ENCODE data around the gene SDCBP2. TPM values are rescaled to one million over a fixed set of nuclear protein-coding genes. Genes with fewer than 3 reads are reported as not detected.

The SDCBP2 gene
- total and polyA plus RNA-seq, 2 experiments from 2014 or later = 4.2 to 5.5 TPM

DNA sequence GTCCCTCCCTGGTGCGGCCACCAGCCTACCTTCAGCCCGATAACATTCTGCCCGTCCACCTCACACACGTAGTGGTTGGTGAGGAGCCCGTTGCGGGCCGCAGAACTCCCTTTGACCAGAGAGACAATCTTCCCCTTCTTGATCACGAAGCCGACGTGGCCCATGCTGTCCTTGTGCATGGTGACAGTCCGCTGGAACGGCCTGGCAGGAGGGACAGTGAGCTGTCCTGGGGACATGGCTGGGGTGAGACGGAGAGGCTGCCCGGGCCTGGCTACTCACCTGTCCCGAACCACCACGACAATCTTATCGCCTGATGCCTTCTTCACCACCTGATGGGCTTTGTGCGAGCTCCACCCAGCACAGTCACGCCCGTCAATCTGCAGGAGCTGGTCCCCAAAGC lies 16.6 kb downstream of the SDCBP2 start:
- no peak overlapping the region for H3K4me3 ChIP-seq
- 76 to 84% methylated on average over 20 of the region's 20 CpGs for WGBS, 2 experiments (ENCODE audit: low coverage in 1 of 2, low lambda C conversion rate in 2 of 2, missing lambda C conversion rate in 2 of 2)

DNA sequence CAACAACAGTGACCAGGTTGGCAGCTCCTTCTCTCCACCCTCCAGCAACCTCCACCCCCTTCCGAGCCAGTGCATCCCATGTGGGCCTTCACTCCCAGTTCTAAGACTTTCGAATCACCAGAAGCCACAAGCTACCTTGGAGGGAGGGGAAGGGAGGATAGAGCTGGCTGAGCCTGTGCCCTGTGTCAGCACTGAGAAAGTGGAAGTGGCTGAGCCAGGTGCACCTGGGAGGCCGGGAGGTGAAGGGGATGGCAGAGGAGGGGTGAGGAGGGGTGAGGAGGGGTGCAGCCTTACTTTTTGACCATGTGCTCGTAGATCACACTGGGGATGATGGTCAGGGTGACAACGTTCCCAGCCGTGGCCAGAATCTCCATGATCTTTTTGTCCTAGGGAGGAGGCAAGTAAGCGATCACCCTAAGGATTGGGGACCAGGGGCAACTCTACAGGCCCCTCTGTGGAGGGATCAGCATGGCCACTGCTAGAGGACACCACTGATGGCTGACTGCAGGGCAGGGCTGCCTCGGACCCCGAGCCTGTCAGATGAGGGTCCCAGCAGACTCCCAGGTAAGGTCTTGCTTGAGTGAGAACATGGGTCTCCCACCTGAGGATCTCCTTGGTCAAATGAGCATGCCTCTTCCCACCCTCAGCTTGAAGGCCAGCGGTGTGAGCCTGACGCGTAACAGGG lies 18.3 kb downstream of the SDCBP2 start:
- no peaks in the 10 kb centered on the region for H3K79me2 ChIP-seq (ENCODE audit: insufficient read depth)
- H3K4me2 ChIP-seq (ENCODE audit: unreplicated experiment) = no peak overlapping the region
- H3K4me1 ChIP-seq (ENCODE audit: insufficient read depth) = 0 out of 2 replicates have a peak, but pooled peaks cover 6% of the 10 kb centered on the region
- no peak overlapping the region for H2AFZ ChIP-seq
- TF ChIP-seq EZH2 (IDR thresholded peaks at IDR 0.05; ENCODE audit: insufficient read depth, poor library complexity, severe bottlenecking) (no peak), EZH2phosphoT487 (IDR thresholded peaks at IDR 0.05; ENCODE audit: insufficient read depth, low read depth) (no peak)
- H3K4me3 ChIP-seq = no peak overlapping the region
- in situ Hi-C loops (cut with MboI) = no loop called here
- H4K20me1 ChIP-seq (ENCODE audit: insufficient read depth) = no peaks in the 10 kb centered on the region
- H3K27me3 ChIP-seq (replicated peaks; ENCODE audit: insufficient read depth) = no peaks in the 10 kb centered on the region
- no peaks in the 10 kb centered on the region for H3K9me3 ChIP-seq (ENCODE audit: low read depth)
- no peaks in the 10 kb centered on the region for H3F3A ChIP-seq (ENCODE audit: insufficient read depth)
- H3K9me2 ChIP-seq (ENCODE audit: insufficient read depth) = no peaks in the 10 kb centered on the region
- H3K9ac ChIP-seq = no peak overlapping the region
- WGBS, 2 experiments (ENCODE audit: low coverage in 1 of 2, low lambda C conversion rate in 2 of 2, missing lambda C conversion rate in 2 of 2) = 80 to 84% methylated on average over 9 to 12 of the region's 12 CpGs
- H3K36me3 ChIP-seq (ENCODE audit: low read depth) = no peaks in the 10 kb centered on the region
- no peak overlapping the region for H3K27ac ChIP-seq
- no peak for DNase-seq

More for the DNA sequence above, 16.6 kb downstream of the SDCBP2 start:
- Histone ChIP-seq H4K20me1 (ENCODE audit: insufficient read depth) (no peaks in the 10 kb centered on the region), H3K9ac (no peak overlapping the region), H3K27me3 (replicated peaks; ENCODE audit: insufficient read depth) (no peaks in the 10 kb centered on the region), H2AFZ (no peak overlapping the region), H3K27ac (no peak overlapping the region), H3K9me3 (ENCODE audit: low read depth) (no peaks in the 10 kb centered on the region), H3K4me2 (ENCODE audit: unreplicated experiment) (no peak overlapping the region), H3K36me3 (ENCODE audit: low read depth) (no peaks in the 10 kb centered on the region), H3K79me2 (ENCODE audit: insufficient read depth) (no peaks in the 10 kb centered on the region), H3K4me1 (ENCODE audit: insufficient read depth) (0 out of 2 replicates have a peak, but pooled peaks cover 6% of the 10 kb centered on the region), H3K9me2 (ENCODE audit: insufficient read depth) (no peaks in the 10 kb centered on the region), H3F3A (ENCODE audit: insufficient read depth) (no peaks in the 10 kb centered on the region)
- in situ Hi-C loops (cut with MboI) = no loop called here
- DNase-seq = no peak
- no peak for TF ChIP-seq EZH2phosphoT487 (IDR thresholded peaks at IDR 0.05; ENCODE audit: insufficient read depth, low read depth)
- no peak for TF ChIP-seq EZH2 (IDR thresholded peaks at IDR 0.05; ENCODE audit: insufficient read depth, poor library complexity, severe bottlenecking)

DNA sequence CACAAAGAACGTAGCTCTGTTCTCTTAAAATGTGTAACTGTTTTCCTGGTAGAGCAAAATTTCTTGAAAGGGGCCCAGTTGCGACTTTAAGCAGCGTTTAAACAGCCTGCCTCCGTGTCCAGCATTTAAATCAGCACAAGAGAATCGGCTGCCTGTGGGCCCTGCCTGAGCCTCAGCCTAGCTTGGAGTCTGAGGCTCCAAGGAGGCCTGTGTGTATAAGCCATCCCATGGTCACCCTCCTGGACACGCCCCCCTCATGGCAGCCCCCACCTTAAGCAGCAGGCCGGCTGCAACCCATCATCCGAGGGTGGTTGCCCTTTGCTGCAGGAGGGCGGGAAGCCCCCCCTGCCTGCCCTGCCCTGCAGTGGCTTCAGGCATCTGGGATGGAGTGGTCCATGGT lies 18.9 kb downstream of the SDCBP2 start:
- DNase-seq = no peak
- Histone ChIP-seq H3K9ac (no peak overlapping the region), H3K4me3 (no peak overlapping the region), H3K4me1 (ENCODE audit: insufficient read depth) (0 out of 2 replicates have a peak, but pooled peaks cover 6% of the 10 kb centered on the region), H3K9me3 (ENCODE audit: low read depth) (no peaks in the 10 kb centered on the region), H3K79me2 (ENCODE audit: insufficient read depth) (no peaks in the 10 kb centered on the region), H3F3A (ENCODE audit: insufficient read depth) (no peaks in the 10 kb centered on the region), H3K4me2 (ENCODE audit: unreplicated experiment) (no peak overlapping the region), H3K9me2 (ENCODE audit: insufficient read depth) (no peaks in the 10 kb centered on the region), H3K36me3 (ENCODE audit: low read depth) (no peaks in the 10 kb centered on the region), H2AFZ (no peak overlapping the region), H4K20me1 (ENCODE audit: insufficient read depth) (no peaks in the 10 kb centered on the region), H3K27me3 (replicated peaks; ENCODE audit: insufficient read depth) (no peaks in the 10 kb centered on the region), H3K27ac (no peak overlapping the region)
- no peak for TF ChIP-seq EZH2 (IDR thresholded peaks at IDR 0.05; ENCODE audit: insufficient read depth, poor library complexity, severe bottlenecking)
- TF ChIP-seq EZH2phosphoT487 (IDR thresholded peaks at IDR 0.05; ENCODE audit: insufficient read depth, low read depth) = no peak
- 58 to 67% methylated on average over 9 of the region's 9 CpGs for WGBS, 2 experiments (ENCODE audit: low coverage in 1 of 2, low lambda C conversion rate in 2 of 2, missing lambda C conversion rate in 2 of 2)
- in situ Hi-C loops (cut with MboI) = no loop called here

DNA sequence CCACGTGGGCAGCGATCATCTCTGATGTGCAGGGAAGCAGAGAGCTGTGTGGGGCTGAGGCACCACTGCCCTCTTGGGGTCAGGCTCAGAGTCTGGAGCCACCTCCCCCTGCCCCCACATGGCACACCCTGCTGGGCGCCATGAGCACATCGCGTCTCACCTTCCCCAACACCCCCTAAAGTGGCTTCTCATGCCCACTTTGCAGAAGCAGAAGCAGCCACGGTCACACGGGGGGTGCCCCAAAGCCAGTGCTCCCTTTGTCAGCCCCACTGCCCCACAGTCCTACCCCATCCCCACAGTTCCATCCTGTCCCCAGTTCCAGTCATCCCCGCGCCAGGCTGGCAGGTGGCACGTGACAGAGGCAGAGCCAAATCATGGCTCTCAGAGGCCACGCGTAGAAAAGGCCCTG lies 19.5 kb downstream of the SDCBP2 start:
- no peaks in the 10 kb centered on the region for H3K27me3 ChIP-seq (replicated peaks; ENCODE audit: insufficient read depth)
- H2AFZ ChIP-seq = no peak overlapping the region
- no peaks in the 10 kb centered on the region for H4K20me1 ChIP-seq (ENCODE audit: insufficient read depth)
- no peak overlapping the region for H3K4me3 ChIP-seq
- H3K9ac ChIP-seq = no peak overlapping the region
- no peak overlapping the region for H3K4me2 ChIP-seq (ENCODE audit: unreplicated experiment)
- no peak overlapping the region for H3K27ac ChIP-seq
- no peak for TF ChIP-seq EZH2phosphoT487 (IDR thresholded peaks at IDR 0.05; ENCODE audit: insufficient read depth, low read depth)
- no peak for TF ChIP-seq EZH2 (IDR thresholded peaks at IDR 0.05; ENCODE audit: insufficient read depth, poor library complexity, severe bottlenecking)
- no peaks in the 10 kb centered on the region for H3K36me3 ChIP-seq (ENCODE audit: low read depth)
- no peak for DNase-seq
- H3K79me2 ChIP-seq (ENCODE audit: insufficient read depth) = no peaks in the 10 kb centered on the region
- 86 to 87% methylated on average over 12 of the region's 12 CpGs for WGBS, 2 experiments (ENCODE audit: low coverage in 1 of 2, low lambda C conversion rate in 2 of 2, missing lambda C conversion rate in 2 of 2)
- no peaks in the 10 kb centered on the region for H3F3A ChIP-seq (ENCODE audit: insufficient read depth)
- in situ Hi-C loops (cut with MboI) = no loop called here
- no peaks in the 10 kb centered on the region for H3K9me2 ChIP-seq (ENCODE audit: insufficient read depth)
- 0 out of 2 replicates have a peak, but pooled peaks cover 6% of the 10 kb centered on the region for H3K4me1 ChIP-seq (ENCODE audit: insufficient read depth)
- no peaks in the 10 kb centered on the region for H3K9me3 ChIP-seq (ENCODE audit: low read depth)

All from GM23248 (cell line).